ENCODE measurements around the gene FASTKD1. TPM values are rescaled to one million over a fixed set of nuclear protein-coding genes. Genes with fewer than 3 reads are reported as not detected.

FASTKD1 gene
- total RNA-seq, 1 experiment from 2014 or later, result 37.6 TPM

GRCh38 chr2:169620509-169620908, 46.8 kb upstream of the FASTKD1 start:
- Histone ChIP-seq H3K4me2 (ENCODE audit: low read length) (no peak overlapping the region), H3K9me2 (ENCODE audit: insufficient read depth) (no peaks in the 10 kb centered on the region), H3K9ac (ENCODE audit: low read length) (no peak overlapping the region), H3K79me2 (ENCODE audit: insufficient read depth, low read length) (peaks cover 71% of the 10 kb centered on the region), H2AFZ (ENCODE audit: low read depth, low read length, poor library complexity, severe bottlenecking) (no peak overlapping the region), H3K4me3 (replicated peaks in 1 of 2; ENCODE audit: low read depth in 1 of 2, low read length in 2 of 2) (no peak overlapping the region), H3K27me3 (ENCODE audit: insufficient read depth, low read length) (no peaks in the 10 kb centered on the region), H3K27ac (ENCODE audit: low read depth, low read length) (no peak overlapping the region), H3K9me3 (ENCODE audit: control insufficient read depth in 1 of 2, insufficient read depth in 1 of 2, low read depth in 1 of 2, low read length in 2 of 2) (no peaks in the 10 kb centered on the region), H3K36me3 (ENCODE audit: control insufficient read depth in 1 of 2, insufficient read depth in 2 of 2, low read length in 2 of 2) (peaks cover under 1 to 15% of the 10 kb centered on the region in 2 experiments; a peak in 2 of 4 replicates), H4K20me1 (ENCODE audit: insufficient read depth) (no peaks in the 10 kb centered on the region), H3K4me1 (ENCODE audit: control insufficient read depth in 1 of 2, insufficient read depth in 2 of 2, low read length in 2 of 2) (no peaks in the 10 kb centered on the region)
- POLR2A ChIA-PET, result interaction anchor here (0.6 kb wide), 1 partner anchor 161 kb away, joined by 3 read pairs; no protein-coding TSS in a partner anchor
- intact Hi-C loops (cut with micrococcal nuclease), result no loop called here
- DNase-seq (ENCODE audit: low read depth, low spot score) (no peak), ATAC-seq (no peak)
- TF ChIP-seq POLR2AphosphoS5 (IDR thresholded peaks at IDR 0.05; ENCODE audit: low read depth, low read length), result no peak
- TF ChIP-seq SP1 (IDR thresholded peaks at IDR 0.05; ENCODE audit: low read depth), result no peak
- no peak for TF ChIP-seq JUND (IDR thresholded peaks at IDR 0.05)
- TF ChIP-seq YY1 (IDR thresholded peaks at IDR 0.05; ENCODE audit: extremely low read depth, insufficient replicate concordance, low read depth, low read length), result no peak
- TF ChIP-seq SRF (IDR thresholded peaks at IDR 0.05; ENCODE audit: low read depth), result no peak
- no peak for TF ChIP-seq CTCF (IDR thresholded peaks at IDR 0.05 in 2 of 3, conservative IDR thresholded peaks at IDR 0.05 in 1 of 3; ENCODE audit: borderline replicate concordance in 1 of 3, insufficient read depth in 1 of 3, low read depth in 2 of 3, low read length in 2 of 3)
- TF ChIP-seq FOSL1 (IDR thresholded peaks at IDR 0.05; ENCODE audit: low read depth), result no peak
- no peak for TF ChIP-seq EGR1 (IDR thresholded peaks at IDR 0.05; ENCODE audit: low read depth)
- RAD21 ChIA-PET (ENCODE audit: low non-redundant PET in 1 of 2, low total read pairs in 2 of 2, uncharacterized antibody in 2 of 2, unreplicated experiment in 2 of 2), result no interaction called here
- CTCF ChIA-PET, result no interaction called here
- no TSS peak for BruUV-seq (replicated peaks)

DNA sequence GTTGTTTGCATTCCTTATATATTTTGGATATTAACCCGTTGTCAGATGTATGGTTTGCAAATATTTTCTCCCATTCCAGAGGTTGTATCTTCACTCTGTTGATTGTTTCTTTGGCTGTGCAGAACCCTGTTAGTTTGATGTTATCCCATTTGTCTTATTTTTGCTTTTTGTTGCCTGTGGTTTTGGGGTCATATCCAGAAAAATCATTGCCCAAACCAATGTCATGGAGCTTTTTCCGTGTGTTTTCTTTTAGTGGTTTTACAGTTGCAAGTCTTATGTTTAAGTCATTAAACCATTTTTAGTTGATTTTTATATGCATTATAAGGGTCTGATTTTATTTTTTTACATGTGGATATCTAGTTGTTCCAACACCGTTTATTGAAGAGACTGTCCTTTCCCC, 46.3 kb upstream of the FASTKD1 start:
- no peak overlapping the region for H3K27ac ChIP-seq (ENCODE audit: low read depth, low read length)
- peaks cover 69% of the 10 kb centered on the region for H3K79me2 ChIP-seq (ENCODE audit: insufficient read depth, low read length)
- ChIA-PET RAD21 (ENCODE audit: low non-redundant PET in 1 of 2, low total read pairs in 2 of 2, uncharacterized antibody in 2 of 2, unreplicated experiment in 2 of 2) (no interaction called here), POLR2A (interaction anchor here (0.6 kb wide), 1 partner anchor 161 kb away, joined by 3 read pairs; no protein-coding TSS in a partner anchor), CTCF (no interaction called here)
- ATAC-seq (no peak), DNase-seq (ENCODE audit: low read depth, low spot score) (no peak)
- H3K27me3 ChIP-seq (ENCODE audit: insufficient read depth, low read length), result no peaks in the 10 kb centered on the region
- TF ChIP-seq SP1 (IDR thresholded peaks at IDR 0.05; ENCODE audit: low read depth), result no peak
- no peak for TF ChIP-seq ZNF274 (IDR thresholded peaks at IDR 0.05; ENCODE audit: low read depth, low read length)
- no peak for TF ChIP-seq ZBTB33 (IDR thresholded peaks at IDR 0.05; ENCODE audit: extremely low read depth, insufficient replicate concordance, low read length)
- no peak for TF ChIP-seq FOSL1 (IDR thresholded peaks at IDR 0.05; ENCODE audit: low read depth)
- no peak for TF ChIP-seq YY1 (IDR thresholded peaks at IDR 0.05; ENCODE audit: extremely low read depth, insufficient replicate concordance, low read depth, low read length)
- no peak for TF ChIP-seq JUND (IDR thresholded peaks at IDR 0.05)
- TF ChIP-seq, protein P1, sequence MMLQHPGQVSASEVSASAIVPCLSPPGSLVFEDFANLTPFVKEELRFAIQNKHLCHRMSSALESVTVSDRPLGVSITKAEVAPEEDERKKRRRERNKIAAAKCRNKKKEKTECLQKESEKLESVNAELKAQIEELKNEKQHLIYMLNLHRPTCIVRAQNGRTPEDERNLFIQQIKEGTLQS (IDR thresholded peaks at IDR 0.05), result no peak
- TF ChIP-seq CTCF (IDR thresholded peaks at IDR 0.05 in 2 of 3, conservative IDR thresholded peaks at IDR 0.05 in 1 of 3; ENCODE audit: borderline replicate concordance in 1 of 3, insufficient read depth in 1 of 3, low read depth in 2 of 3, low read length in 2 of 3), result no peak
- no peak for TF ChIP-seq CBX3 (IDR thresholded peaks at IDR 0.05; ENCODE audit: low read depth)
- H3K4me2 ChIP-seq (ENCODE audit: low read length), result no peak overlapping the region
- no peaks in the 10 kb centered on the region for H4K20me1 ChIP-seq (ENCODE audit: insufficient read depth)
- no peaks in the 10 kb centered on the region for H3K4me1 ChIP-seq (ENCODE audit: control insufficient read depth in 1 of 2, insufficient read depth in 2 of 2, low read length in 2 of 2)
- H3K9me3 ChIP-seq (ENCODE audit: control insufficient read depth in 1 of 2, insufficient read depth in 1 of 2, low read depth in 1 of 2, low read length in 2 of 2), result no peaks in the 10 kb centered on the region
- intact Hi-C loops (cut with micrococcal nuclease), result no loop called here
- no peak overlapping the region for H2AFZ ChIP-seq (ENCODE audit: low read depth, low read length, poor library complexity, severe bottlenecking)
- H3K4me3 ChIP-seq (replicated peaks in 1 of 2; ENCODE audit: low read depth in 1 of 2, low read length in 2 of 2), result no peak overlapping the region
- no peaks in the 10 kb centered on the region for H3K9me2 ChIP-seq (ENCODE audit: insufficient read depth)
- BruUV-seq (replicated peaks), result no TSS peak
- H3K9ac ChIP-seq (ENCODE audit: low read length), result no peak overlapping the region
- peaks cover 3 to 20% of the 10 kb centered on the region in 2 experiments; a peak in 2 of 4 replicates for H3K36me3 ChIP-seq (ENCODE audit: control insufficient read depth in 1 of 2, insufficient read depth in 2 of 2, low read length in 2 of 2)

All from HCT116 (cell line).